NCI-H1048 (cell line): ENCODE measurements around the gene BPIFB2.

Source experiments
- DNase-seq: peaks from one replicate; lab custom pipeline; 2025; lab: John Stamatoyannopoulos, UW

Gene BPIFB2

DNA sequence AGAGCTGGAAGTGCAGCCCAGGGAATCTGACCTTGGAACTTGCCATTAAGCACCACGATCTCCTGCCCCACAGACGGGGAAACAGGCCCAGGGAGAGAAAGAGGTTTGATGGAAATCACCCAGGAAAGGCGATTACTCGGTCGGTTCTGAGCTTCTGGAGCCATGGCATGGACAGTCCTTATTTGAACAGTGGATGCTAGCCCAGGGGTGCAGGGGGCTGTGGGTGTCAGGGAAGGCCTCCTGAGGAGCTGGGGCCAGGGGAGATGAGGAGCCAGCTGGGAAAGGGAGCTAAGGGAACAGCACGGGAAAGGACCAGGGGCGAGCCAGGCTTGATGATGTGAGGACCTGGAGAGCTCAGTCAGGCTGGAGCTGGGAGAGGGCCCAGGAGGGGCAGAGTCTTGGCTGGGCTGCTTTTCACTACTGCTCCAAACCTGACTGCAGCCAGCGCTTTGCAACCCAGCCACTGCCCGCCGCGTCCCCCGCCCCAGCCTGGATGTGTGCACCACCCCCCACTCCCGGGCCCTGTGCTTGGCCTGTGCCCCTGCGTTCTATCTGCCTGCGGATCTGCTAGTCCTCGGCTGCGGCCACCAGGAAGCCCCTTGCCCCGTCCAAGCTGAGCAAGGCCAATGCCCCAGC, 21.1 kb upstream of the BPIFB2 start:
- no peak for DNase-seq

DNA sequence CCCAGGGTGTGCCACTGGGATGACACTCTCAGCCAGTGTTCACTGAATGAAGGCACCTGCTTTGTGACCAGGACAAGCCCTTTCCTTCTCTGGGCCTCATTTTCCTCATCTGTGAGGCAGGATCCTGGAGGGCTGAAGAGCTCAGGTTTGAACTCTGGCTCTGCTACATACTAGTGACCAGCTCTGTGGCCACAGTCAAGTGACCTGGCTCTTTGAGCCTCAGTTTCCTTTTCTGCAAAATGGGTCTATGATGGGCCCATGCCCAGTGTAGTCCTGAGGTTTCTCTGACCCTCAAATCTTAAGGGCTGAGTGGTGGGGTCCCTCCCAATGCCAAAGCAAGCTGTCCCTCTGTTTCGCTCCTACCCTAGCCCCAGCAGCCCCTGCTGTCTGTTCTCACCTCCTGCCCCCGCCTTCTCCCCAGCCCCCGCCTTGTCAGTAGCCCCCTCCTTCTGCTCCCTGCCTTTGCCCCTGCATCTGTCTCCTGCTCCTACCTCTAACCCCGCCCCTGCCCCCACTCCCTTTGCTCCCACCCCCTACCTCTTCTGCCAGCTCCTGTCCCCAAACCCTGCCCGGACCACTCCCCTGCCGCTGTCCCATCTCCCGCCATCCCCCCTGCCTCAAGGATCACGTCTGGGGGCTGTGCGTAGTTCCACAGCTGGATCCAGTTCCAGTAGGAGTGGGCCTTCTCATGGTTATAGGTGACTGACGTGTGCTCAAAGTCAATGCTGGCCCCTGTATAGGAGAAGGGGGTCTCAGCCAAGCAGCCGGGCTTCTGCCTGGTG, 20.3 kb upstream of the BPIFB2 start:
- DNase-seq, result no peak

DNA sequence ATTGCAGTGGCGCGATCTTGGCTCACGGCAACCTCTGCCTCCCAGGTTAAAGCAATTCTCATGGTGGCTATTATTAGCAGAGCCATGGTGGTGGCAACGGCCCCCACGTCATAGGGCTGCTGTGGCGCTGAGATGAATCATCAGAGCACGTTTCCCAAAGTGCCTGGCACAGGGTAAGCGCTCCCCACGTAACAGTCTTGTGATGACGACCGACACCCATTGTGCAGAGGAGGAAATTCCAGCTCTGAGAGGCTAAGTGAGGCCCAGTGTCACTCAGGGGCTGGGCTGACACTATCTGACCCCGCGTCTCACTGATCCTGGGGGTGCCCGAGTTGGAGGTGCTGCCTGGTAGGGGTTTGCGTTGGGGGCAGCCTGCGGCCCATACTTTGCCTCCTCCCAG, 19.5 kb upstream of the BPIFB2 start:
- DNase-seq, result no peak

DNA sequence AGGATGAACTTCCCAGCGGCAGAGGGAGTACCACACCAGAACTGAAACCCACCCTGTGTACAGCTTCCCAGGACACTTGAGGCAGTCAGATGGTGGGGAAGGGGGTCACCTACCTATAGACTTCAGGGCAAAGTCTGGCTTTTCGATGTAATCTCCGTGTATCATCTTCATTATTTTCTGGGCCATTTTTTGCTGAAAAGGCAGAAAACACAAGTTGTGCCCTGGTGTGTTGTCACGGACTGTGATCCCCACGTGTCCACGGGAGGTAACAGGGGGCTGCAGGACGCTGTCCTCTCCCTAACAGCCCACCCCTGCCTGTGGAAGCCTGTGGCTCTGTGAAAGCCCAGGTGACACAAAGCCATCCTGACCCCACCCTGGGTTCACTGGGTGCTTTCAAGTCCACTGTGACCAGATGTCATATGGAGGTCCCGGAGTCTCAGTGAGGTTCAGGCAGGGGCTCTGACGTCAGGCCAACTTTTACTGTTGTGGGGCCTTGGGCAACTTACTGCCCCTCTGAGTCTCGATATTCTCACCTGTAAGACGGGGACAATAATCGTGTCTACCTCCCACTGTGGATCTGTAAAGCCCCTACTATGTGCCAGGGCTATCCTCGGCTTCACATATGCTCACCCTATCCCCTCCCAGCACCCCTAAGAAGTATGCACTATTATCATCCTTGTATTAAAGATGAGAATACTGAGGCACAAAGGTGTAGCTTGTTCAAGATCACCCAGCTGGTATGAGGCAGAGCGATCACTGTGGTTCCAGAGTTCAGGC, 17.8 kb upstream of the BPIFB2 start:
- no peak for DNase-seq

DNA sequence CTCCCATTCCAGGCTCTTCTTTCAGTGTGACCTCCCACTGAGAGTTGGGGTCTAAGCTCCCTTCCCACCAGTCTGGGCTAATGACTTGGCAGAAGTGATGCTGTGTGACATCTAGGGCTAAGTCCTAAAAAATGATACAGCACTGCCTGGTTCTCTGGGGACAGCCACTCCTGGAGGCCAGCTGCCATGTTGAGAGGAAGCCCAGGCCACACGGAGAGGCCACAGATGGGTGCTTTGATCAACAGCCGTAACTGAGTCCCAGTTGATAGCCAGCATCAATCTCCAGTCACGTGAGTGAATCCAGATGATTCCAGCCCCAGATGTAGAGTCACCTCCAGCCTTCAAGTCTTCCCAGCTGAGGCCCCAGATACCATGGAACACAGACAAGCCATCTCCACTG, 17.1 kb upstream of the BPIFB2 start:
- DNase-seq, result no peak

DNA sequence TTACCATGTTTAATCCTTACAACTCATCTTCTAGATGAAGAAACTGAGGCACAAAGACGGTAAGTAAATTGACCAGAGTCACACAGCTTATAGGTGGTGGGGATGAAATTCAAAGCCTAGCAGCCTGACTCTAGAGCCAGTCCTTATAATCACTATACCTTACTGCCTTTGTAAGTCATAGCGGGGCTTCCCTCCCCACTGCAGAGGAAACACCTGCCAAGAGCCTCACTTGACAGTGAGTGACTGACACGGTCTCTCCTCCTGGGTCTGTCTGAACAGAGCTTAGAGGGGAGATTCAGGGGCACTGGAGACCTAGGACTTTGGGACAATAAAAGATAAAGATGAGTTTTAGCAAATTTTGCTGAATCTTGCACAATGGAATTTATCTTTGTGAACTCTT, 16.1 kb upstream of the BPIFB2 start:
- DNase-seq, result no peak

DNA sequence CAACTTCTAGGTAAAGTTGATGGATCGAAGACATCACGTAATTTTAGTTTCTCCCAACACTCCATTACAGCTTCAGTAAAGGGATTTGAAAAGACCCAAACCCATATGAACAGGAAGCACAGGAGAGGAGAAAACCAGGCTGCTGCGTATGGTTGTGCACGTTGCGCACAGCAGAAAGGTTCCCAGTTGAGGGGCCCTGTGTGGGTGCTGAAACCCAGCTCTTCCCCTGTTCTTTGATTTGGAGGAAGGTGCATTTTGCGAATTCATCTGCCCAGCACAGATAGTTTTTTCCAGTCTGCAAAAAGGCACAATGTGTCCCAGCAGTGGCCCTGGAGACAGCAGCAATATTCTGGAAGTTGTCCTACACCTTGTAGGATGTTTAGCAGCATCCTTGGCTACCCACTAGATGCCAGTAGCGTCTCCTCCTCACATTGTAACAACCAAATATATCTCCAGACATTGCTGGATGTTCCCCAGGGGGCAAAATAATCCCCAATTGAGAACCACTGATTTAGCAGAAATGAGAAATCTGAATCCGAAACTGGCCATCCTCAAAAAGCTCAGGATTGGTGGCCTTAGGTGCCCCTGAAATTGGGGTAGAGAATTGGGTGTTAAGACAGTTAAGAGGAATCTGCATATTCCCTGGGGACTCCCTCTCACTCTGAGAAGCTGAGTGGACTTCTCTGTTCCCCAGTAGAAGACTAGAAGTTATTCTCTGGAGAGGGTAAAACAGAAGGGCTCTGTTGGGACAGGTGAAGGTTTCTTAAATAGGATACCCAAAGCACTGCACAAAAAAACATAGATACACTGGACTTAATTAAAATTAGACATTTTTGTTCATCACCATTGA, 15.5 kb upstream of the BPIFB2 start:
- DNase-seq, result no peak

DNA sequence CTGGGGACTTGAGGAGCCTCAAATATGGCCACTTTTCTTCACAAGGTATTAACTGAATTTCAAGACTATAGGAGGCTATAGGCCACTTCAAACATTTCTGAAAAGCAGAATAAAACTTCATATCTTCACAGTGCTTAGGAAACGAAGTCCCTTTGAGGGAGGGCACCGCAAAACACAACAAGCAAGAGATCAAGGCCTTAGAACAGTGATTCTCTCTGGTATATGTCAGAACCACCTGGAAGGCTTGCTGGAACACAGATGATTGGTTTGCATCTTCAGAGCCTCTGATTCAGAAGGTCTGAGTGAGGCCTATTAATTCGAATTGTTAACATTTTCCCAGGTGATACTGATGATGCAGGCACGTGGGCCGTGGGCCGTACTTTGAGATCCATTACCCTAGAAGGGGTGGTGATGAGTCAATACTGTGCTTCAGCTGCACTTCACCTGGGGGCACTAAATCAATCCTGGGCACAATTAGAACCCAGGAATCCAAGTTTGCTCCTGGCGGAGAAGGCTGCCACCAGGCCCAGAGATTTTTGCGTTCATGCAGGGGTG, 13.9 kb upstream of the BPIFB2 start:
- DNase-seq, result no peak

DNA sequence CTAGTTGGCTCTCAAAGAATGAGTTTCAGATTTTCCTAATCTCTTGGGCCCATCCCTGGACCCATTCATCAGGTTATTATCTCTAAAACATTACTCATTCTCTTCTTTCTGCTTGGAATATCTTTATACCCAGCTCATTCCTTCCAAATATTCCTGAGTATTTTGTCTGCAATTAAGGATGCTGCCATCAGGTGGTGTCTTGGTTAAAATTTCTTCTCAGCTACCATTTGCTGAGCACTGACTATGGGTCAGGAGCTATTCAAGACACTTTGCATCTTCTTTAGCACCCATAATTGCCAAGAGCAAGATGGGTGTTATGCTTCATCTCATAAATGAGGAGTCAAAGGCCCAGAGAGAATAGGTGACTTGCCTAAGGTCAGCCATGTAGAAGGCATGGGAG, 11.7 kb upstream of the BPIFB2 start:
- no peak for DNase-seq

DNA sequence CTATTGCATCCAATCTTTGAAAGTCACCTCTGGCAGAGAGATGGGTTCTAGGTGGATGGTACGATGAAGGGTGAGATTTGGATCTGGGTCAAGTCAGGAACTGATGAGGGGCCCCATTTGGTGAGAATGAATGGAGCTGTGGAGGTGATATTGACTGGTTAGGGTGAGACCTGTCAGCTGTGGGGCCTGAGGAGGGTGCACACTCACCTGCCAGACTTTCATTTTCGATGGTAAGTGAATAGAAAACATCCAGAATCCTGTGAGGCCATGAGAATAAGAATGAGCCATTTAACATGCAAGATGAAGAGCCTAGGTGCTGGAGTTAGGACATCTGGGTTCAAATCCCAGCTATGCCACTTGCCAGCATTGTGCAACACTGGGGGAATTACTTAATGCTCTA, 10.1 kb upstream of the BPIFB2 start:
- no peak for DNase-seq

DNA sequence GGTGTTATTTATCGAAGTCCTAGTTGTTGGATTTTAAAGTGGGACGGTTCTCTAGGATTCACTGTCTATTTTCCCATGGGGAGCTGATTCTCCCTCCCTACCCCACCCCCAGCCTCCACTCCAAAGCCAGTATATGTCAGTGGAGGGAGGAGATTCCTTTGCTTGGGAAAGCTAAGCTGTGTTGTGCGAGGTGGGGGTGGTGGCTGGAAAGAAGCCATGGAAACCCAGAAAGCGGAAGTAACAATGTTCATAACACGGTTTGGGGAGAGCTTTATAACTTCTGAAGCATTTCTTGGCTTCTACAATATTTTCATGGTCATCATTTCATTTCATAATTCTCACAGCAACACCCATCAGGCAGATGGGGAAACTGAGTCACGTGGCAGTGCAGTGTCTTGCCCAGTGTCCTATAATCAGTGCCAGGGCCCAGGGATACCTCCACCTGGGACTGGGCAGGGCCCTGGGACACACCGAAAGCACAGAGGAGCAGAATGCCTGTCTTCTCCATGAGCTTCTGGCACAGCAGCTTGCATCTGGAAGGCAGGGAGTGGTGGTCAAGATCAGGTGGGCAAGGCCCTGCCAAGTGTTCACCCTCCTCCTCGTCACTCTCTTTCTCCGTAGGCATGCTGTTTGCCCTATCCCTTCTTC, 7.8 kb upstream of the BPIFB2 start:
- no peak for DNase-seq

DNA sequence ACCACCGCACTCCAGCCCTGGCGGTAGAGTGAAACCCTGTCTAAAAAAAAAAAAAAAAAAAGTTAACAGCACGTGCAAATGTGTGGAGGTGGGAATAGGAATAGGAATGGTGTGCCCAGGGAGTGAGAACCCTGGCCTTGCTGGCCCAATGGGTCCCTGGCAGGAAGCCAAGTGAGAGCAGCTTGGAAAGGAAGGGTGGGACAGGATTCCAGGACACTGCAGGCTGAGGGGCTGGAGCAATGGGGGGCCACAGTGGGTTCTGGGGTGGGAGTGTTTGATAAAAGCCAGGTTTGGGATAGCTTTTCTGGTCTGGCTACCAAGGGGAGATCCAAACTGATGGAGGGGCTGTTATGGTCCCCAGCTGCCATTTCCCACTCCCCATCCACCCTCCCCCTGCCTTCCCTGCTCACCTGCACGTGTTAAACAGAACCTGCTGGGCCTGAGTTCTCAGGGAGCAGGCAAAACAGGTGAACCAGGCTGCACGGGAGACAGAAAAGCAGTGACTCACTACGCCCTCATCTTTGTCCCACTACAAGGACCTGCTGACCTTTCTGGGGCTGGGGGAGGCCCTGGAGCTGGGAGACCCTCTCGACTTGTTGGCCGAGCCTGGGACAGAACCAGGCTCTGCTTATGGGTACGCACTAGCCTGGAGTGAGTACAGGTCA, 6.6 kb upstream of the BPIFB2 start:
- no peak for DNase-seq

DNA sequence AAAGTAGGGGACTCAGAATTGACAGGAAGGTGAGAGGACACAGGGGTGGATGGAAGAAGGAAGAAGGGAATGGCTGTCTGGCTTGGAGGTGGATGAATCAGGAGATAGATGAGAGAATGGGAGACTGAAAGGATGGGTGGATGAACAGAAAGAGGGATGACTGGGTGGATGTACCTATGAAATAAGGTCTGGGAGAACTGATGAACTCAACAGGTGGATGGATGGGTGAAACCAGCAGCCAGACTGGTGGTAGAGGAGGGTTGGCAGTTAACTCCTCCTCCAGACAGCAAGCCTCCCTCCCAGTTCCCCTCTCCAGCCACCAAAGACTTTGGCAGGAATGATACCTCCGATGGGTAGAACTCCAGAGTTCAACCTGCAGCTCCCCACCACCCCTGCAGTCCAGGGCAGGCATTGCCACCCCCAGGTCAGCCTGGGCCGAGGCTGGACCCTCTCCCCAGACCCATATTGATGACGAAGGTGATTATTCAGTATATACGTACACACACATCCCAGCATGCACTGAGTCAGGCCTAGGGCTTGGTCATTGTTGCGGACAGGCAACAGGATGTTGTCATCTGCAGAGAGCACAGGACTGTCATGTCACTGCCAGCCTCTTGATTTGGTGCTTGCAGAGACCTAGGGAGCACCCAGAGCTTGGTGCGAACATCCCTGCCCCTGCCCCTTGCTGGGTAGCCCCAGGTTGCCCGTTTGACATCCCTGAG, 5.3 kb upstream of the BPIFB2 start:
- no peak for DNase-seq

DNA sequence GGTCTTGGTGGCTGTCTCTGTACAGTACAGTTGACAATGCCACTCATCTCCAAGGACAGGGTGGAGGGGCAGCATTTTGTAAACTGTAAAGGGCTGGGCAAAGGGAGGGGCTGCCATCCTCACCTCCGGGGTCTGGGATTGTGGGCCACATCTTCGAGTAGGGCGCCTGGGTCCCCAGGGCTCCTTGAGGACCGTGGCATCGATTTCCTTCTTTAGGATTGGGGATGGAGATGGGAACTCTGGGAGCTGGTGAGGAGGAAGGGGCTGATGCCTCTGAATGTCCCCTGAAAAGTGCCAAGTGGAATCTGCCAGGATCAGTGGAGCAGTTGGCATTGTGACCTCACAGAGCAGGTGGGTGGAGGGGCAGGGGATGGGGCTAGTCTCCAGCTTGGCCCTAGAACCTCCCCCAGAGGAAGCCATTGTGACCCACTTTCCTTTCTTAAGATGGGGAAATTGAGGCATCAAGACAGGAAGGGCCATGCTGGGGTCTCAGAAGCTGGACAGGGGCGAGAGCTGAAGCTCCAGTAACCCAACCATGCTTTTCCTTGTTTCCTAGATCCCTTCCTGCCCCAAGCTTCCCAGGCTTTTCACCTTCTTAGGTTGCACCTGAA, 3.3 kb upstream of the BPIFB2 start, which contains the start of gene SUN5:
Gene SUN5 (minus strand): TSS at position 293 of the 611 bp plus-strand sequence. CDS start 93 bp downstream, at position 200.
- DNase-seq, result no peak

DNA sequence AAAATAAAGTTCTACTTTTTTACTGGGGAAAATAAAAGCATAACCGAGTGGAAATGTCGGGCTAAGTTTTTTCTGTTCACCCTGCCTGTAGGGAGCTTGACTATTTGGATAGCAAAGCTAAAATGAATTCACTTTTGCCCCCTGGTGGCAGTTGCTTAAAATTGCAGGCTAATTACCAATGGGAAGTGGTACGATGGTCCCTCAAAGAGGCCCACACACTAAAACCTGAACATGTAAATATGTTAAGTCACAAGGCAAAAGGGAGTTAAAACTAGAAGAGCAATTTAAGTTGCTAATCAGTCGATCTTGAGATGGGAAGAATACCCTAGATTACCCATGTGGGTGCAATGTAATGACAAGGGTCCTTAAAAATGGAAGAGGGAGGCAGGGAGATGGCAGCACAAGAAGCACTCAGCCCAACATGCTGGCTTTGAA, 2.4 kb upstream of the BPIFB2 start:
- no peak for DNase-seq

DNA sequence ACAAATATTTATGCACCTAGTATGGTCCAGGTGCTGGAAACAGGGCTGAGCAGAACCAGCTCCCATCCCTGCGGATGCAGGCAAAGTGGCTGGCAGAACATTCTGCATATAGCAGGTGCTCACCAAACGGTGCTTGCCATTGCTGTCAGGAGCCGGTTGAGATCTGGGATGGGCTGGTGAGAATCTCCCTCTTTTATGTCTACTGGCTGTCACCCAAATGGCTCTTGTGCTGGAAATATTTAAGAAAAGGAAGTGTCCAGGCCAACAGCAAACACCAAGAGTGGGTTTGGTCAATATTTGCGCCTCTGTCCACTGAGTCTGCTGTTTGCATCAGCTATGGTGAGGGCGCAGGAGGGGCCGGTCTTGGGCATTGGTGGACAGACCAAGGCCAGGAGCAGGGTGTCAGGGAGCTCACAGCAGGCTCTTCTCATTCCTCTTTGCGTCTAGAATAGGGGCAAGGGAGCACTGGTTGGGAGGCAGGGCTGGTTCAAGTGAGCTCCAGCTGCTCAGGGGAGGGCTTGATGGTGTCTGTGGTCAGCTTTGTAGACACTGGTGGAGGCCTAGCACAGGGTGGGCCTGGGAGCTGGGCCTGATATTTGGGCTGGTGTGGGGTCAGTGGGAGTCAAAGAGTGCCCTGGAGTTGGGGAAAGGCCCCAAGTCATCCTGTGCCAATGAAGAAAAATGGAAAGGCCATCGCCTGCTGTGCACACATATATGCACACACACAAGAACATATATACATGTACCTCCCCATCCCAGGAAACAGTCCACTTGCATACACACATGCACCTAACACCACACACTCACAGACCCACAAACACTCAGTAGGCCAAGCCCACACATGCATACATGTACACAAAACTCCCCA, 1.4 kb upstream of the BPIFB2 start:
- no peak for DNase-seq

DNA sequence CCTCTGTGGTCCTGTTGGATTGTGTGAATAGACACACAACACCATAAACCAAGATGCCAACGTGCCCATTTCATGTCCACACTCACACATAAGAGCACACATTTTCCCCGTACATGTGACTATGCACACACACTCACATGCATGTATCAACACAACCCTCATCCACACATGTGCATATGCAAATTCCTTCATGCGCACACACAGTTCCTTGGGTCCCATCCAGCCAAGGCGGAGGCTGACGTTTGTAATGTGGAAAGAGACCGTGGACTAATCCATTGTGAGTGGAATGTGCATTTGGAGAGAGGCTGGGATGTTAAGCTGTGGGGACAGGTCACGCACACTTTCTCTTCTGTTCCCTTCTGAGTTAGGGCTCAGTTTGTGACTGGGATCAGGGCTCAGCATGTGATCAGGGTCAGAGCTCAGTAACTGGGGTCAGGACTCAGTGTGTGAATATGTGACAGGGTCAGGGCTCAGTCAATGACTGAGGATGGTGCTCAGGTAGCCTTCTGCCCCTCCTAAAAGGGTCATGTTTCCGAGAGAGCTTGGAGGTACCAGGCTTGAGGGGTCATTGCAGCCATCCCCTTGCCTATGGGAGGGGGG, 628 bp upstream of the BPIFB2 start:
- no peak for DNase-seq
